GM23338 (cell line): ENCODE results near the gene SLC23A2.

Source experiments
- EZH2 ChIP-seq: fragments of 200-600 bp; sonication (generic); IDR thresholded peaks from one replicate; pipeline ENCODE4 v1.8.0; 2017; ENCODE audit warnings: antibody characterized with exemption, mild to moderate bottlenecking, low read depth; ENCODE audit not compliant: unreplicated experiment
- EZH2phosphoT487 ChIP-seq: fragments of 200-600 bp; sonication (generic); IDR thresholded peaks from one replicate; pipeline ENCODE4 v1.8.1; 2018; ENCODE audit warnings: antibody characterized with exemption; ENCODE audit not compliant: unreplicated experiment
- JUNB ChIP-seq: IDR thresholded peaks from one replicate; pipeline ENCODE4 v1.6.1; 2016; ENCODE audit warnings: antibody characterized with exemption; ENCODE audit not compliant: unreplicated experiment
- NANOG ChIP-seq: IDR thresholded peaks from 2 replicates; pipeline ENCODE4 v1.6.1; 2016; ENCODE audit warnings: antibody characterized with exemption, borderline replicate concordance
- POLR2AphosphoS5 ChIP-seq: IDR thresholded peaks from 2 replicates; pipeline ENCODE4 v1.6.1; 2016; ENCODE audit warnings: antibody characterized with exemption, low read depth
- STAT1 ChIP-seq: IDR thresholded peaks from one replicate; pipeline ENCODE4 v1.6.1; 2016; ENCODE audit warnings: antibody characterized with exemption; ENCODE audit not compliant: unreplicated experiment
- TF ChIP-seq, protein P1 (sequence below), 2 experiments: fragments of 200-600 bp in 1 of 2; sonication (generic) in 1 of 2; conservative IDR thresholded peaks; 2 replicates each; pipeline versions ENCODE4 v1.5.1 to v1.6.1; 2016 to 2017; ENCODE audit warnings: antibody characterized with exemption in 2 of 2, low read depth in 2 of 2, mild to moderate bottlenecking in 2 of 2, moderate library complexity in 1 of 2
- TF ChIP-seq, protein P2 (sequence below): IDR thresholded peaks from one replicate; pipeline ENCODE4 v1.6.1; 2018; ENCODE audit warnings: antibody characterized with exemption; ENCODE audit not compliant: unreplicated experiment
- TF ChIP-seq, protein P3 (sequence below): IDR thresholded peaks from 2 replicates; pipeline ENCODE4 v1.6.1; 2016; ENCODE audit warnings: antibody characterized with exemption
- TF ChIP-seq, protein P4 (sequence below): fragments of 250-450 bp; sonication (Bioruptor Pico); IDR thresholded peaks from 2 replicates; pipeline ENCODE4 v1.5.0; 2020; ENCODE audit warnings: mild to moderate bottlenecking, moderate library complexity

DNA sequence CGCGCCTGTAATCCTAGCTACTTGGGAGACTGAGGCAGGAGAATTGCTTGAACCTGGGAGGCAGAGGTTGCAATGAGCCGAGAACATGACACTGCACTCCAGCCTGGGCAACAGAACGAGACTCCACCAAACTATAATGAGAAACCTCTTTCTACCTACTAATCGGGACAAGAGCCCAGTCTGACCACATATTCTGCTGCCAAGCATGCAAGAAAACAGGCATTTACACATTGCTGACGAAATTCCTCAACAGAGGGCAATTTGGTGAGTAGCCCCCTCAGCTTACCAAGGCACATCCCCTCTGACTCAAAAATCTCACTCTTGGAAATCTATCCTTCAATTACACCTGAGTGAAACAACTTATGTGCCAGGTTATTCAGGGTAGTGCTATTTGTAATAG, 81.2 kb downstream of the SLC23A2 start:
- TF ChIP-seq, protein P1, sequence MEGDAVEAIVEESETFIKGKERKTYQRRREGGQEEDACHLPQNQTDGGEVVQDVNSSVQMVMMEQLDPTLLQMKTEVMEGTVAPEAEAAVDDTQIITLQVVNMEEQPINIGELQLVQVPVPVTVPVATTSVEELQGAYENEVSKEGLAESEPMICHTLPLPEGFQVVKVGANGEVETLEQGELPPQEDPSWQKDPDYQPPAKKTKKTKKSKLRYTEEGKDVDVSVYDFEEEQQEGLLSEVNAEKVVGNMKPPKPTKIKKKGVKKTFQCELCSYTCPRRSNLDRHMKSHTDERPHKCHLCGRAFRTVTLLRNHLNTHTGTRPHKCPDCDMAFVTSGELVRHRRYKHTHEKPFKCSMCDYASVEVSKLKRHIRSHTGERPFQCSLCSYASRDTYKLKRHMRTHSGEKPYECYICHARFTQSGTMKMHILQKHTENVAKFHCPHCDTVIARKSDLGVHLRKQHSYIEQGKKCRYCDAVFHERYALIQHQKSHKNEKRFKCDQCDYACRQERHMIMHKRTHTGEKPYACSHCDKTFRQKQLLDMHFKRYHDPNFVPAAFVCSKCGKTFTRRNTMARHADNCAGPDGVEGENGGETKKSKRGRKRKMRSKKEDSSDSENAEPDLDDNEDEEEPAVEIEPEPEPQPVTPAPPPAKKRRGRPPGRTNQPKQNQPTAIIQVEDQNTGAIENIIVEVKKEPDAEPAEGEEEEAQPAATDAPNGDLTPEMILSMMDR (conservative IDR thresholded peaks at IDR 0.05; ENCODE audit: low read depth in 2 of 2) = no peak
- TF ChIP-seq, protein P2, sequence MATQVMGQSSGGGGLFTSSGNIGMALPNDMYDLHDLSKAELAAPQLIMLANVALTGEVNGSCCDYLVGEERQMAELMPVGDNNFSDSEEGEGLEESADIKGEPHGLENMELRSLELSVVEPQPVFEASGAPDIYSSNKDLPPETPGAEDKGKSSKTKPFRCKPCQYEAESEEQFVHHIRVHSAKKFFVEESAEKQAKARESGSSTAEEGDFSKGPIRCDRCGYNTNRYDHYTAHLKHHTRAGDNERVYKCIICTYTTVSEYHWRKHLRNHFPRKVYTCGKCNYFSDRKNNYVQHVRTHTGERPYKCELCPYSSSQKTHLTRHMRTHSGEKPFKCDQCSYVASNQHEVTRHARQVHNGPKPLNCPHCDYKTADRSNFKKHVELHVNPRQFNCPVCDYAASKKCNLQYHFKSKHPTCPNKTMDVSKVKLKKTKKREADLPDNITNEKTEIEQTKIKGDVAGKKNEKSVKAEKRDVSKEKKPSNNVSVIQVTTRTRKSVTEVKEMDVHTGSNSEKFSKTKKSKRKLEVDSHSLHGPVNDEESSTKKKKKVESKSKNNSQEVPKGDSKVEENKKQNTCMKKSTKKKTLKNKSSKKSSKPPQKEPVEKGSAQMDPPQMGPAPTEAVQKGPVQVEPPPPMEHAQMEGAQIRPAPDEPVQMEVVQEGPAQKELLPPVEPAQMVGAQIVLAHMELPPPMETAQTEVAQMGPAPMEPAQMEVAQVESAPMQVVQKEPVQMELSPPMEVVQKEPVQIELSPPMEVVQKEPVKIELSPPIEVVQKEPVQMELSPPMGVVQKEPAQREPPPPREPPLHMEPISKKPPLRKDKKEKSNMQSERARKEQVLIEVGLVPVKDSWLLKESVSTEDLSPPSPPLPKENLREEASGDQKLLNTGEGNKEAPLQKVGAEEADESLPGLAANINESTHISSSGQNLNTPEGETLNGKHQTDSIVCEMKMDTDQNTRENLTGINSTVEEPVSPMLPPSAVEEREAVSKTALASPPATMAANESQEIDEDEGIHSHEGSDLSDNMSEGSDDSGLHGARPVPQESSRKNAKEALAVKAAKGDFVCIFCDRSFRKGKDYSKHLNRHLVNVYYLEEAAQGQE = no peak
- TF ChIP-seq EZH2 (no peak), JUNB (no peak), POLR2AphosphoS5 (no peak), EZH2phosphoT487 (no peak), STAT1 (no peak), NANOG (no peak)
- TF ChIP-seq, protein P3, sequence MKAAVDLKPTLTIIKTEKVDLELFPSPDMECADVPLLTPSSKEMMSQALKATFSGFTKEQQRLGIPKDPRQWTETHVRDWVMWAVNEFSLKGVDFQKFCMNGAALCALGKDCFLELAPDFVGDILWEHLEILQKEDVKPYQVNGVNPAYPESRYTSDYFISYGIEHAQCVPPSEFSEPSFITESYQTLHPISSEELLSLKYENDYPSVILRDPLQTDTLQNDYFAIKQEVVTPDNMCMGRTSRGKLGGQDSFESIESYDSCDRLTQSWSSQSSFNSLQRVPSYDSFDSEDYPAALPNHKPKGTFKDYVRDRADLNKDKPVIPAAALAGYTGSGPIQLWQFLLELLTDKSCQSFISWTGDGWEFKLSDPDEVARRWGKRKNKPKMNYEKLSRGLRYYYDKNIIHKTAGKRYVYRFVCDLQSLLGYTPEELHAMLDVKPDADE = no peak
- TF ChIP-seq, protein P4, sequence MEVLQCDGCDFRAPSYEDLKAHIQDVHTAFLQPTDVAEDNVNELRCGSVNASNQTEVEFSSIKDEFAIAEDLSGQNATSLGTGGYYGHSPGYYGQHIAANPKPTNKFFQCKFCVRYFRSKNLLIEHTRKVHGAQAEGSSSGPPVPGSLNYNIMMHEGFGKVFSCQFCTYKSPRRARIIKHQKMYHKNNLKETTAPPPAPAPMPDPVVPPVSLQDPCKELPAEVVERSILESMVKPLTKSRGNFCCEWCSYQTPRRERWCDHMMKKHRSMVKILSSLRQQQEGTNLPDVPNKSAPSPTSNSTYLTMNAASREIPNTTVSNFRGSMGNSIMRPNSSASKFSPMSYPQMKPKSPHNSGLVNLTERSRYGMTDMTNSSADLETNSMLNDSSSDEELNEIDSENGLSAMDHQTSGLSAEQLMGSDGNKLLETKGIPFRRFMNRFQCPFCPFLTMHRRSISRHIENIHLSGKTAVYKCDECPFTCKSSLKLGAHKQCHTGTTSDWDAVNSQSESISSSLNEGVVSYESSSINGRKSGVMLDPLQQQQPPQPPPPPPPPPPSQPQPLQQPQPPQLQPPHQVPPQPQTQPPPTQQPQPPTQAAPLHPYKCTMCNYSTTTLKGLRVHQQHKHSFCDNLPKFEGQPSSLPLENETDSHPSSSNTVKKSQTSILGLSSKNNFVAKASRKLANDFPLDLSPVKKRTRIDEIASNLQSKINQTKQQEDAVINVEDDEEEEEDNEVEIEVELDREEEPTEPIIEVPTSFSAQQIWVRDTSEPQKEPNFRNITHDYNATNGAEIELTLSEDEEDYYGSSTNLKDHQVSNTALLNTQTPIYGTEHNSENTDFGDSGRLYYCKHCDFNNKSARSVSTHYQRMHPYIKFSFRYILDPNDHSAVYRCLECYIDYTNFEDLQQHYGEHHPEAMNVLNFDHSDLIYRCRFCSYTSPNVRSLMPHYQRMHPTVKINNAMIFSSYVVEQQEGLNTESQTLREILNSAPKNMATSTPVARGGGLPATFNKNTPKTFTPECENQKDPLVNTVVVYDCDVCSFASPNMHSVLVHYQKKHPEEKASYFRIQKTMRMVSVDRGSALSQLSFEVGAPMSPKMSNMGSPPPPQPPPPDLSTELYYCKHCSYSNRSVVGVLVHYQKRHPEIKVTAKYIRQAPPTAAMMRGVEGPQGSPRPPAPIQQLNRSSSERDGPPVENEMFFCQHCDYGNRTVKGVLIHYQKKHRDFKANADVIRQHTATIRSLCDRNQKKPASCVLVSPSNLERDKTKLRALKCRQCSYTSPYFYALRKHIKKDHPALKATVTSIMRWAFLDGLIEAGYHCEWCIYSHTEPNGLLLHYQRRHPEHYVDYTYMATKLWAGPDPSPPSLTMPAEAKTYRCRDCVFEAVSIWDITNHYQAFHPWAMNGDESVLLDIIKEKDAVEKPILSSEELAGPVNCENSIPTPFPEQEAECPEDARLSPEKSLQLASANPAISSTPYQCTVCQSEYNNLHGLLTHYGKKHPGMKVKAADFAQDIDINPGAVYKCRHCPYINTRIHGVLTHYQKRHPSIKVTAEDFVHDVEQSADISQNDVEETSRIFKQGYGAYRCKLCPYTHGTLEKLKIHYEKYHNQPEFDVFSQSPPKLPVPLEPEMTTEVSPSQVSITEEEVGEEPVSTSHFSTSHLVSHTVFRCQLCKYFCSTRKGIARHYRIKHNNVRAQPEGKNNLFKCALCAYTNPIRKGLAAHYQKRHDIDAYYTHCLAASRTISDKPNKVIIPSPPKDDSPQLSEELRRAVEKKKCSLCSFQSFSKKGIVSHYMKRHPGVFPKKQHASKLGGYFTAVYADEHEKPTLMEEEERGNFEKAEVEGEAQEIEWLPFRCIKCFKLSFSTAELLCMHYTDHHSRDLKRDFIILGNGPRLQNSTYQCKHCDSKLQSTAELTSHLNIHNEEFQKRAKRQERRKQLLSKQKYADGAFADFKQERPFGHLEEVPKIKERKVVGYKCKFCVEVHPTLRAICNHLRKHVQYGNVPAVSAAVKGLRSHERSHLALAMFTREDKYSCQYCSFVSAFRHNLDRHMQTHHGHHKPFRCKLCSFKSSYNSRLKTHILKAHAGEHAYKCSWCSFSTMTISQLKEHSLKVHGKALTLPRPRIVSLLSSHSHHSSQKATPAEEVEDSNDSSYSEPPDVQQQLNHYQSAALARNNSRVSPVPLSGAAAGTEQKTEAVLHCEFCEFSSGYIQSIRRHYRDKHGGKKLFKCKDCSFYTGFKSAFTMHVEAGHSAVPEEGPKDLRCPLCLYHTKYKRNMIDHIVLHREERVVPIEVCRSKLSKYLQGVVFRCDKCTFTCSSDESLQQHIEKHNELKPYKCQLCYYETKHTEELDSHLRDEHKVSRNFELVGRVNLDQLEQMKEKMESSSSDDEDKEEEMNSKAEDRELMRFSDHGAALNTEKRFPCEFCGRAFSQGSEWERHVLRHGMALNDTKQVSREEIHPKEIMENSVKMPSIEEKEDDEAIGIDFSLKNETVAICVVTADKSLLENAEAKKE (CRISPR knock-in tag) = no peak
